ENCODE data around the gene ZFP36. TPM values are rescaled to one million over a fixed set of nuclear protein-coding genes. Genes with fewer than 3 reads are reported as not detected.

ZFP36 gene
- total and polyA plus RNA-seq, 2 donors (not counting 1 experiment from before 2014, with no cell fraction given) = 5.6 to 11.4 TPM

DNA sequence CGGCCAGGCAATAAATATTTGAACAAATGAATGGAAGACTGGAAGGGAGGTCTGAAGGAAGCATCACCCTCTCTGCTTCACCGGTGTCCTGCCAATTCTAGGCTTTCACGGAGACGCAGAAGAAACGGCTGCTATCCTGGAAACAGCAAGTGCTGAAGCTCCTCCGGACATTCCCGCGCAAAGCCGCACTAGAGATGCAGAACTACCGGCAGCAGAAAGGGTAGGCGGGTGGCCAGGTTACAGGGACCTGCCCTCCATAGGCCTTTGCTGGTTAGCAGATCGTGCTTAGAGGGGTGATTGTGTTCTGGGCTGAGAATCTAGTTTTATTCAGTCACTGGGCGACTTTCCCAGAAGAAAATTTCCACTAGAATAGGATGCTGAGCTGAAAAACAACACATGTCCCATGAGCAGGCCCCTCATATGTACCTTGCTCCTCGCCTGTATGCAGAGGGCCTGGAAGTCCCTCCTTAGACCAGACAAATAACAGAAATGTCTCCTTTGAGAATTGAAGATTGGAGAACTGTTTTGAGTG is 26.7 kb upstream of the ZFP36 start:
- no peak for TF ChIP-seq EZH2 (IDR thresholded peaks at IDR 0.05; ENCODE audit: low read length, missing control alignments)
- TF ChIP-seq, protein P1, sequence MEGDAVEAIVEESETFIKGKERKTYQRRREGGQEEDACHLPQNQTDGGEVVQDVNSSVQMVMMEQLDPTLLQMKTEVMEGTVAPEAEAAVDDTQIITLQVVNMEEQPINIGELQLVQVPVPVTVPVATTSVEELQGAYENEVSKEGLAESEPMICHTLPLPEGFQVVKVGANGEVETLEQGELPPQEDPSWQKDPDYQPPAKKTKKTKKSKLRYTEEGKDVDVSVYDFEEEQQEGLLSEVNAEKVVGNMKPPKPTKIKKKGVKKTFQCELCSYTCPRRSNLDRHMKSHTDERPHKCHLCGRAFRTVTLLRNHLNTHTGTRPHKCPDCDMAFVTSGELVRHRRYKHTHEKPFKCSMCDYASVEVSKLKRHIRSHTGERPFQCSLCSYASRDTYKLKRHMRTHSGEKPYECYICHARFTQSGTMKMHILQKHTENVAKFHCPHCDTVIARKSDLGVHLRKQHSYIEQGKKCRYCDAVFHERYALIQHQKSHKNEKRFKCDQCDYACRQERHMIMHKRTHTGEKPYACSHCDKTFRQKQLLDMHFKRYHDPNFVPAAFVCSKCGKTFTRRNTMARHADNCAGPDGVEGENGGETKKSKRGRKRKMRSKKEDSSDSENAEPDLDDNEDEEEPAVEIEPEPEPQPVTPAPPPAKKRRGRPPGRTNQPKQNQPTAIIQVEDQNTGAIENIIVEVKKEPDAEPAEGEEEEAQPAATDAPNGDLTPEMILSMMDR (conservative IDR thresholded peaks at IDR 0.05 in 1 of 2, IDR thresholded peaks at IDR 0.05 in 1 of 2; ENCODE audit: low read depth in 1 of 2, low read length in 2 of 2) = no peak
- Histone ChIP-seq H3K9me3 (ENCODE audit: control insufficient read depth, insufficient read depth, low read depth, low read length) (no peaks in the 10 kb centered on the region), H4K20me1 (ENCODE audit: control insufficient read depth, extremely low read depth, insufficient read depth, low read length) (no peaks in the 10 kb centered on the region), H3K27me3 (ENCODE audit: control insufficient read depth, insufficient read depth, low read length) (no peaks in the 10 kb centered on the region), H3K4me1 (ENCODE audit: control insufficient read depth, extremely low read depth, insufficient read depth, low read length) (no peaks in the 10 kb centered on the region), H3K9ac (ENCODE audit: insufficient read depth, low read length) (no peak overlapping the region), H3K4me2 (ENCODE audit: extremely low read depth, insufficient read depth, low read length) (no peak overlapping the region), H2AFZ (ENCODE audit: low read length) (no peak overlapping the region), H3K27ac (ENCODE audit: insufficient read depth, low read length) (no peak overlapping the region), H3K4me3 (replicated peaks in 1 of 4; ENCODE audit: control extremely low read depth in 1 of 4, insufficient read depth in 1 of 4, low read depth in 3 of 4, low read length in 4 of 4) (no peak overlapping the region), H3K36me3 (ENCODE audit: control insufficient read depth, insufficient read depth, low read length) (peaks cover 43% of the 10 kb centered on the region), H3K79me2 (ENCODE audit: control insufficient read depth, insufficient read depth, low read length) (no peaks in the 10 kb centered on the region)
- DNase-seq (ENCODE audit: low read depth in 2 of 2) = no peak

DNA sequence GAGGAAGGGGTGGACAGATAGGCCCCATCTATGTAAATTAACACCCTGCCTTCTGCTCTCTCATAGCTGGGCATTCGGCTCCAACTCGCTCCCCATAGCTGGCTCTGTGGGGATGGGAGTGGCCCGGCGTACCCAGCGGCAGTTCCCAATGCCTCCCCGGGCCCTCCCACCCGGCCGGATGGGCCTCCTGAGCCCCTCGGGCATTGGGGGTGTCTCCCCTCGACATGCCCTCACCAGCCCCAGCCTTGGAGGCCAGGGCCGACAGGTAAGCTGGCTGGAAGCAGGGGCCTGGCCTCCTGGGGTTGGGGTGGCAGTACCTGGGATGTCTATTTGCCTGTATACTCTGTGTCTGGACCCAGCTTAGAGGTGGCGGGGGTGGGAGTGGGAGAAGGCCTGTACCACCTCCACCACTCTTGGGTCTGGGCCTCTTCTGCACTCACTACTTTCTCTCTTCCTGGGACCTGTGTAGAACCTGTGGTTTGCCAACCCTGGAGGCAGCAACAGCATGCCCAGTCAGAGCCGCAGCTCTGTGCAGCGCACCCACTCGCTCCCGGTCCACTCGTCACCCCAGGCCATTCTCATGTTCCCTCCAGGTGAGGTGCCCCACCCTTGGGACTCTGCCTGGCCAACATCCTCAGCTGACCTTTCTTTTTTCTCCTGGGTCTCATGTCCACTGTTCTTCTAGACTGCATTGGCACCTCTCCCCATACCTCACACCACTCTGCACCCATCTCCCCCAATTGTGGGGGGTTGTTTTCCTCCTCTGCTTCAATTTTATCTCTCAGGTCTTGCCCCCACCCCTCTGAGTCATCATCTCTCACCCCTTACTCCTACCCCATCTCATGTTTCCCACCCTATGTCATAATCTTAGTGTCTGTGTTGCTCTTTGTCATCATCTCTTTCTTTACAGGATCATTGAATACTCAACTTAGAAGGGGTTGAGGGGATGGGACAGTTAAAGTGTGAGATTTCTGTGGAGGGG is 25.8 kb upstream of the ZFP36 start:
- peaks cover 45% of the 10 kb centered on the region for H3K36me3 ChIP-seq (ENCODE audit: control insufficient read depth, insufficient read depth, low read length)
- no peaks in the 10 kb centered on the region for H4K20me1 ChIP-seq (ENCODE audit: control insufficient read depth, extremely low read depth, insufficient read depth, low read length)
- no peak for DNase-seq (ENCODE audit: low read depth in 2 of 2)
- no peak for TF ChIP-seq EZH2 (IDR thresholded peaks at IDR 0.05; ENCODE audit: low read length, missing control alignments)
- TF ChIP-seq, protein P1 (conservative IDR thresholded peaks at IDR 0.05 in 1 of 2, IDR thresholded peaks at IDR 0.05 in 1 of 2; ENCODE audit: low read depth in 1 of 2, low read length in 2 of 2) = no peak
- H2AFZ ChIP-seq (ENCODE audit: low read length) = no peak overlapping the region
- H3K9ac ChIP-seq (ENCODE audit: insufficient read depth, low read length) = no peak overlapping the region
- H3K4me1 ChIP-seq (ENCODE audit: control insufficient read depth, extremely low read depth, insufficient read depth, low read length) = no peaks in the 10 kb centered on the region
- no peak overlapping the region for H3K4me2 ChIP-seq (ENCODE audit: extremely low read depth, insufficient read depth, low read length)
- no peak overlapping the region for H3K4me3 ChIP-seq (replicated peaks in 1 of 4; ENCODE audit: control extremely low read depth in 1 of 4, insufficient read depth in 1 of 4, low read depth in 3 of 4, low read length in 4 of 4)
- no peaks in the 10 kb centered on the region for H3K79me2 ChIP-seq (ENCODE audit: control insufficient read depth, insufficient read depth, low read length)
- no peak overlapping the region for H3K27ac ChIP-seq (ENCODE audit: insufficient read depth, low read length)
- no peaks in the 10 kb centered on the region for H3K9me3 ChIP-seq (ENCODE audit: control insufficient read depth, insufficient read depth, low read depth, low read length)
- no peaks in the 10 kb centered on the region for H3K27me3 ChIP-seq (ENCODE audit: control insufficient read depth, insufficient read depth, low read length)

DNA sequence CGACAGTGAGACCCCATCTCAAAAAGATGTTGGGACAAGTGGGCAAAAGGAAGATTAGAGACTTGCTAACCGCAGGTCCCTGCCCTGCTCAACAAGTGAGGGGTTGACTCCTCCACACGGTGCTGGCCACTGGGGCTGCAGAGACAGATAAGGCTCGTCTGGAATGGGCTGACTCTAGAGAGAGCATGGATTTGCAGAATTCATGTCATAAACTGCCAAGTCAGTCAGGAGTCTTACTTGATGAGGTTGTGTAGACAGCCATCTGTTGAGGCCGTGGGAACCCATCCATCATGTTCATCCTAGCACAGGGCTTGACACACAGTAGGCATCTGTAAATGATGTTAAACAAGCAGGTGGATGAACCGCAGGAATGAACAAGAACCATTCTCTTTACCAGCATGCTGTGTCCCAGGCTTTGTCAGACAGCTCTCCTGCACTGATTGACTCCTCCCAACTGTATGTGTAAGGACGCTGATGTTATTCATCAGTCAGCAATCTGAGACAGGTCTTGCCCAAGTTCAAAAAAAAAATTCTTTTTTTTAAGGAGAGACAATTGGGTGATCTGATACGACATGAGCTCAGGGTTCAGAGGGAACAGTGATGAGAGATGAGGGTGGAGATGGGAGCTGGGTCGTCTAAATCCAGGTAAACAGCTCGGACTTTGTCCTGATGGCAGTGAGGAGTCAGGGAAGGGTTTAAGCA is 24.6 kb upstream of the ZFP36 start:
- H4K20me1 ChIP-seq (ENCODE audit: control insufficient read depth, extremely low read depth, insufficient read depth, low read length) = no peaks in the 10 kb centered on the region
- no peak overlapping the region for H3K27ac ChIP-seq (ENCODE audit: insufficient read depth, low read length)
- DNase-seq (ENCODE audit: low read depth in 2 of 2) = no peak
- H3K4me3 ChIP-seq (replicated peaks in 1 of 4; ENCODE audit: control extremely low read depth in 1 of 4, insufficient read depth in 1 of 4, low read depth in 3 of 4, low read length in 4 of 4) = no peak overlapping the region
- H2AFZ ChIP-seq (ENCODE audit: low read length) = no peak overlapping the region
- no peaks in the 10 kb centered on the region for H3K4me1 ChIP-seq (ENCODE audit: control insufficient read depth, extremely low read depth, insufficient read depth, low read length)
- no peaks in the 10 kb centered on the region for H3K79me2 ChIP-seq (ENCODE audit: control insufficient read depth, insufficient read depth, low read length)
- no peak overlapping the region for H3K4me2 ChIP-seq (ENCODE audit: extremely low read depth, insufficient read depth, low read length)
- no peak for TF ChIP-seq EZH2 (IDR thresholded peaks at IDR 0.05; ENCODE audit: low read length, missing control alignments)
- TF ChIP-seq, protein P1 (conservative IDR thresholded peaks at IDR 0.05 in 1 of 2, IDR thresholded peaks at IDR 0.05 in 1 of 2; ENCODE audit: low read depth in 1 of 2, low read length in 2 of 2) = no peak
- no peaks in the 10 kb centered on the region for H3K9me3 ChIP-seq (ENCODE audit: control insufficient read depth, insufficient read depth, low read depth, low read length)
- no peaks in the 10 kb centered on the region for H3K27me3 ChIP-seq (ENCODE audit: control insufficient read depth, insufficient read depth, low read length)
- no peak overlapping the region for H3K9ac ChIP-seq (ENCODE audit: insufficient read depth, low read length)
- H3K36me3 ChIP-seq (ENCODE audit: control insufficient read depth, insufficient read depth, low read length) = peaks cover 43% of the 10 kb centered on the region

All from fibroblast of lung (primary cell).